AG10803 (cell line): ENCODE data around the gene WWP2.
A peak's percentile ranks its signal among the peaks of the same experiment; 100 is the strongest.
"Not testable (repeated sequence)": the region's sequence is repeated elsewhere in the genome, so short reads cannot be mapped to it uniquely, and the experiment has no call there.

ENCODE experiments used
- DNase-seq: peaks from one replicate; pipeline ENCODE4 v3.0.0; 2010; ENCODE audit warnings: low read depth
- H3K4me3 ChIP-seq: 2 replicates; pipeline ENCODE4 v1.5.1; 2011; ENCODE audit warnings: mild to moderate bottlenecking, low read length, control low read depth

WWP2 gene

GRCh38 chr16:69954241-69954640 is 192.1 kb downstream of the WWP2 start:
- not testable (repeated sequence) for DNase-seq, H3K4me3 ChIP-seq

GRCh38 chr16:69963312-69963711 is 201.2 kb downstream of the WWP2 start:
- DNase-seq = not testable (repeated sequence)

GRCh38 chr16:69964960-69965660 is 203.0 kb downstream of the WWP2 start:
- peak overlapping the region; percentile 41 for H3K4me3 ChIP-seq
- peak; percentile 29 for DNase-seq

More at GRCh38 chr16:69963312-69963711, 201.2 kb downstream of the WWP2 start:
- not testable (repeated sequence) for H3K4me3 ChIP-seq

GRCh38 chr16:69965661-69966054 is 203.5 kb downstream of the WWP2 start:
- not testable (repeated sequence) for H3K4me3 ChIP-seq, DNase-seq

GRCh38 chr16:69967688-69968087 is 205.6 kb downstream of the WWP2 start:
- not testable (repeated sequence) for H3K4me3 ChIP-seq, DNase-seq

GRCh38 chr16:69968125-69968524 is 206.0 kb downstream of the WWP2 start:
- DNase-seq, H3K4me3 ChIP-seq: not testable (repeated sequence)

- H3K4me3 ChIP-seq, DNase-seq: not testable (repeated sequence)
Measured at GRCh38 chr16:69969657-69970056, 207.5 kb downstream of the WWP2 start.

GRCh38 chr16:69972120-69972519 is 210.0 kb downstream of the WWP2 start:
- DNase-seq, H3K4me3 ChIP-seq: not testable (repeated sequence)

GRCh38 chr16:69972935-69973334 is 210.8 kb downstream of the WWP2 start:
- DNase-seq, H3K4me3 ChIP-seq: not testable (repeated sequence)

GRCh38 chr16:69985196-69985595 is 223.1 kb downstream of the WWP2 start:
- H3K4me3 ChIP-seq, DNase-seq: not testable (repeated sequence)
